Type B pancreatic cell (in vitro differentiated cells): Measurements from ENCODE around the gene ZFR. TPM values are rescaled to one million over a fixed set of nuclear protein-coding genes. Genes with fewer than 3 reads are reported as not detected.

ENCODE experiments used
- DNase-seq: peaks from one replicate; pipeline ENCODE4 v3.0.0; 2021; ENCODE audit warnings: mixed read lengths; ENCODE audit not compliant: unreplicated experiment; ENCODE audit errors: extremely low spot score
- H3K27ac Mint-ChIP-seq: 2 replicates; pipeline ENCODE4 v1.8.0; 2021; ENCODE audit warnings: mild to moderate bottlenecking, mixed read lengths
- H3K27me3 Mint-ChIP-seq: 2 replicates; pipeline ENCODE4 v1.8.0; 2021; ENCODE audit warnings: mixed read lengths
- H3K36me3 Mint-ChIP-seq: 2 replicates; pipeline ENCODE4 v1.8.0; 2021; ENCODE audit warnings: mixed read lengths
- H3K4me1 Mint-ChIP-seq: one replicate; pipeline ENCODE4 v1.8.0; 2021; ENCODE audit warnings: mixed read lengths; ENCODE audit not compliant: unreplicated experiment
- H3K4me3 Mint-ChIP-seq: 2 replicates; pipeline ENCODE4 v1.8.0; 2021; ENCODE audit warnings: mild to moderate bottlenecking, mixed read lengths
- H3K9me3 Mint-ChIP-seq: 2 replicates; pipeline ENCODE4 v1.8.0; 2021; ENCODE audit warnings: mixed read lengths
- total RNA-seq: library from RNA; stranded (reverse); gene quantifications from 2 replicates; pipeline ENCODE4 v1.2.1, GENCODE V29; 2021; ENCODE audit warnings: low replicate concordance
- TF ChIP-seq, protein P1 (sequence below): fragments of 200-600 bp; sonication (generic); conservative IDR thresholded peaks from 2 replicates; pipeline ENCODE4 v1.5.0; 2021; ENCODE audit warnings: antibody characterized with exemption, mild to moderate bottlenecking

ZFR gene
- total RNA-seq, 1 donor from 2014 or later = 67.1 TPM

DNA sequence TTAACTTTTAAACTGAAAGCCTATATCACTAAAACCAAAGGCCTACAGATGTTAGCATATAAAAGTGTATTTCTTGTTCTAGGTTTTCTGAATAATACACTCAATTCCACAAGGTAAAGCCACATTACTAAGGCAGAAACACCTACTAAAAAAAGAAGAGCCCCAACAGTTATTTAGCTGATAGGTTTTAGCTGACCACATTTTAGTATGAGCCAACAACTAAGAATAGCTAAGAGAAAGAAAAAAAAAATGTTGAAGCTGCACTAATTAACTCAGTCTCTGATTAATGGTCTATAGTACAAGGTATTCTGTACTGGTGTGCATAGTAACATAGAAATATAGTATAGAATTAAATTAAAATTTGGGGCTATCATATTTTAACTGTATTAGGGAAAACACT lies 23.5 kb downstream of the ZFR start:
- no peak for DNase-seq
- peaks cover 29% of the 10 kb centered on the region for H3K36me3 Mint-ChIP-seq

DNA sequence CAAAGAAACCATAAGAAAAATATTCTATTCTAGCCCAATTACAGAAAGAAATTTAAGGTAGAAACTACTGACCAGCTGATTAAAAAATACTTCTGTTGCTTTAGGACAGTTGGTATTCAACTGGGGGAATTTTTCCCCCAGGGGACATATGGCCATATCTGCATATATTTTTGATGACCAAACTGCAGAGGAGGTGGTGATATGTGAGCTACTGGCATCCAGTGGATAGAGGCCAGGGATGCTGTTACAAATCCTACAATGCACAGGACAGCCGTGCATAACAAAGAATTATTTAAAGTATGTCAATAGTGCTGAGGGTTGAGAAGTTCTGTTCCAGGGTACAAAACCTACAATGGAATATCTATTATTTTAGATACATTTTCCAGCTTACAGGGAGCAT lies 24.0 kb downstream of the ZFR start:
- no peaks in the 10 kb centered on the region for H3K9me3 Mint-ChIP-seq
- no peak overlapping the region for H3K27ac Mint-ChIP-seq
- no peak overlapping the region for H3K4me3 Mint-ChIP-seq
- H3K4me1 Mint-ChIP-seq = no peaks in the 10 kb centered on the region
- TF ChIP-seq, protein P1, sequence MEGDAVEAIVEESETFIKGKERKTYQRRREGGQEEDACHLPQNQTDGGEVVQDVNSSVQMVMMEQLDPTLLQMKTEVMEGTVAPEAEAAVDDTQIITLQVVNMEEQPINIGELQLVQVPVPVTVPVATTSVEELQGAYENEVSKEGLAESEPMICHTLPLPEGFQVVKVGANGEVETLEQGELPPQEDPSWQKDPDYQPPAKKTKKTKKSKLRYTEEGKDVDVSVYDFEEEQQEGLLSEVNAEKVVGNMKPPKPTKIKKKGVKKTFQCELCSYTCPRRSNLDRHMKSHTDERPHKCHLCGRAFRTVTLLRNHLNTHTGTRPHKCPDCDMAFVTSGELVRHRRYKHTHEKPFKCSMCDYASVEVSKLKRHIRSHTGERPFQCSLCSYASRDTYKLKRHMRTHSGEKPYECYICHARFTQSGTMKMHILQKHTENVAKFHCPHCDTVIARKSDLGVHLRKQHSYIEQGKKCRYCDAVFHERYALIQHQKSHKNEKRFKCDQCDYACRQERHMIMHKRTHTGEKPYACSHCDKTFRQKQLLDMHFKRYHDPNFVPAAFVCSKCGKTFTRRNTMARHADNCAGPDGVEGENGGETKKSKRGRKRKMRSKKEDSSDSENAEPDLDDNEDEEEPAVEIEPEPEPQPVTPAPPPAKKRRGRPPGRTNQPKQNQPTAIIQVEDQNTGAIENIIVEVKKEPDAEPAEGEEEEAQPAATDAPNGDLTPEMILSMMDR = no peak
- peaks cover 31% of the 10 kb centered on the region for H3K36me3 Mint-ChIP-seq
- DNase-seq = no peak
- H3K27me3 Mint-ChIP-seq = no peaks in the 10 kb centered on the region

More for the DNA sequence above, 23.5 kb downstream of the ZFR start:
- no peaks in the 10 kb centered on the region for H3K9me3 Mint-ChIP-seq
- H3K27ac Mint-ChIP-seq = no peak overlapping the region
- no peaks in the 10 kb centered on the region for H3K4me1 Mint-ChIP-seq
- no peak overlapping the region for H3K4me3 Mint-ChIP-seq
- no peaks in the 10 kb centered on the region for H3K27me3 Mint-ChIP-seq
- TF ChIP-seq, protein P1 = no peak

DNA sequence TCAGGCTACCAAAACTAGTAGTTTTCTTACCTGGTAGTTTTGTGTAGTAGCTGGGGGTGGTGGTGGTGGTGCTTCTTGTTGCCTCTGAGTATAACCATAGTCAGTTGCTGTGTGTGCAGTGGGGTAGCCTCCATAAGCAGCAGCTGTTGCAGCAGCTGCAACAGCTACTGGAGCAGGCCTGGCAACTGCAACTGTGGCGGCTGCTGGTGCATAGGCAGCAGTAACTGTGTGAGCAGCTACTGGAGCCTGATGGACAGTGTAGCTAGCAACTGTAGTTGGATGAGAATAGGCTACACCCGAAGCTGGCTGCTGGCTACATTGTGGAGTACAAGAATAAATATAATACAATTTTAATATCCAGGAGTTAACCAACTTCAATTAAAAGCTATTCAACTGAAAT lies 24.7 kb downstream of the ZFR start:
- Mint-ChIP-seq H3K36me3 (peaks cover 31% of the 10 kb centered on the region), H3K27ac (no peak overlapping the region), H3K9me3 (no peaks in the 10 kb centered on the region), H3K27me3 (no peaks in the 10 kb centered on the region), H3K4me1 (no peaks in the 10 kb centered on the region), H3K4me3 (no peak overlapping the region)
- DNase-seq = no peak
- TF ChIP-seq, protein P1 = no peak

DNA sequence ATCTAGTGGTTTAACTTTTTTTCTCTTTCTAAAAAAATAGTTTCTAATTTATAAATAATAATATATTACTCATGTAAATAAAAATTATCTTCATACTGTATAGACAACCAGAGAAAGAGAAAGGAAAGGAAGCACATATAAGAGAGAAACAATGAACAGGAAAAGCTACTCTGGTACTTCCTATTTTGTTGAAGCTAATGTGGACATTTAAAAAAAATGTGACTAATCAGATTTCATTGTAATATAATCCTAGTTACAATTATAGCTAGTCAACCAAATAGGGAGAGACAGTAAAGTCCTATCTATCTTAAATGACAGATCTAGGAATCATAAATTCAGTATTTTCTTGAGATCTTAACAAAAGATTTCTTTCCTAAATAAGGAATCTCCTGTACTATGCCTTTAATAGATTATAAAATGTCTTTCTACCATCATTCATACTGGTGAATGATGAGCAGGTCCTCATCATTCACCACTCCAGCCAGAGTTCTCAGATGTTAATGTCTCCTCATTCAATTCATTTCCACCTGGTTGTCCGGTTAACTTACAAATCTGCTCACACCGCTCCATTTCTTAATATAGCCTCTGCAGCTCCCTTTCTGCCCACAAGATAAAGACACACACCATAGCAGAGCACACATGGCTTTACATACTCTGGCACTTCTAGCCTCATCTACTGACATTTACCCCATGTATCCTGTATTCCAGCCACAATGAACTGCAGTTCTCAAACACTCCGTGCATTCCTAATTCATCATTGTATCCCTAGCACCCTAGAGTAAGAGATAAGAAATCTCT lies 30.9 kb downstream of the ZFR start:
- no peak for DNase-seq
- no peak overlapping the region for H3K4me3 Mint-ChIP-seq

DNA sequence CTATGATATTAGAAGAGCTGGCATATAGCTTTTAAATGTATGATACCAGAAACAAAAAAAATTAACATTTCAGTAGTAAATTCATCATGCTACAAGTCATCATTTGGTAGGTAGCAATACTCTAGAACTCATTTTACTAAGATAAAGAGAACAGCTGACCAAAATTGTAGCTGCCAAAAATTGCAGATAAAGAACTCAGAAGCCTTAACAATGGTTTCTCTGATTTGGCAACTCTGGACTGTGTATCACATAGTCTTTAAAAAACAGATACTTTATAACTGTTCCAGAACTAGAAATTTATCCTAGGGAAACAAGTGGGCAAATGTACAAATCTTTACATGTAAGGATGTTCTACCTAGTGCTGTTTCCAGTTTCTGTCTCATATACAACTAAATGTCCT lies 33.9 kb downstream of the ZFR start:
- Mint-ChIP-seq H3K27ac (no peak overlapping the region), H3K36me3 (peaks cover 29% of the 10 kb centered on the region)
- DNase-seq = no peak

More for the DNA sequence above, 30.9 kb downstream of the ZFR start:
- Mint-ChIP-seq H3K9me3 (no peaks in the 10 kb centered on the region), H3K27me3 (no peaks in the 10 kb centered on the region), H3K27ac (peak overlapping the region; percentile 4), H3K4me1 (no peaks in the 10 kb centered on the region), H3K36me3 (peaks cover 39% of the 10 kb centered on the region)
- TF ChIP-seq, protein P1 = no peak

More for the DNA sequence above, 33.9 kb downstream of the ZFR start:
- TF ChIP-seq, protein P1 = no peak
- H3K4me1 Mint-ChIP-seq = no peaks in the 10 kb centered on the region
- H3K9me3 Mint-ChIP-seq = no peaks in the 10 kb centered on the region
- no peaks in the 10 kb centered on the region for H3K27me3 Mint-ChIP-seq
- H3K4me3 Mint-ChIP-seq = no peak overlapping the region
